ENCODE results near the gene LEUTX. TPM values are rescaled to one million over a fixed set of nuclear protein-coding genes. Genes with fewer than 3 reads are reported as not detected.
"Not testable (repeated sequence)": the region's sequence is repeated elsewhere in the genome, so short reads cannot be mapped to it uniquely, and the experiment has no call there.

The LEUTX gene
- total RNA-seq, 2 experiments from 2014 or later = not detected

- POLR2A ChIA-PET = no interaction called here
- TF ChIP-seq CTCF (IDR thresholded peaks at IDR 0.05) = no peak
Measured at GRCh38 chr19:39813264-39813993, 34.8 kb downstream of the LEUTX start.

DNA sequence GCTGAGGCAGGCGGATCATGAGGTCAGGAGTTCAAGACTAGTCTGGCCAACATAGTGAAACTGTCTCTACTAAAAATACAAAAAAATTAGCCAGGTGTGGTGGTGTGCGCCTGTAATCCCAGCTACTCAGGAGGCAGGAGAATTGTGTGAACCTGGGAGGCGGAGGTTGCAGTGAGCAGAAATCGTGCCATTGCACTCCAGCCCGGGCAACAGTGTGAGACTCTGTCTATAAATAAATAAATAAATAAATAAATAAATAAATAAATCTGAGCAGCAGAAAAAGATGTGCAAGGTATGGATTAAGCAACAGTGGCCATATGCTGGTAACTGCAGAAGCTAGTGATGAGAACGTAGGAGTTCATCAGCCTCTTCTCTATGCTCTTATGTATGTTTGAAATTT, 35.5 kb downstream of the LEUTX start:
- H3K9me3 Mint-ChIP-seq; H3K9me3 ChIP-seq (ENCODE audit: control insufficient read depth in 1 of 2, insufficient read depth in 1 of 2, low read length in 2 of 2); H3K27me3 ChIP-seq (ENCODE audit: control insufficient read depth in 1 of 2, insufficient read depth in 2 of 2, low read length in 2 of 2); DNase-seq; H3K4me3 Mint-ChIP-seq; H3K4me3 ChIP-seq (ENCODE audit: low read length); CTCF ChIA-PET; H3K4me1 ChIP-seq (ENCODE audit: insufficient read depth, low read length); ATAC-seq (ENCODE audit: poor library complexity); H3K27ac Mint-ChIP-seq; H3K4me1 Mint-ChIP-seq (ENCODE audit: low read depth); H3K27me3 Mint-ChIP-seq; H3K27ac ChIP-seq (ENCODE audit: low read depth in 1 of 2, low read length in 2 of 2); POLR2A ChIA-PET; intact Hi-C loops (cut with DNase I, micrococcal nuclease); H3K36me3 ChIP-seq (ENCODE audit: insufficient read depth, low read length): not testable (repeated sequence)
- peaks cover 19% of the 10 kb centered on the region for H3K36me3 Mint-ChIP-seq (ENCODE audit: low read depth)

More at GRCh38 chr19:39813264-39813993, 34.8 kb downstream of the LEUTX start:
- no peaks in the 10 kb centered on the region for H3K9me3 ChIP-seq (ENCODE audit: control insufficient read depth in 1 of 2, insufficient read depth in 1 of 2, low read length in 2 of 2)
- H3K4me3 ChIP-seq (ENCODE audit: low read length) = no peak overlapping the region
- Mint-ChIP-seq H3K9me3 (no peaks in the 10 kb centered on the region), H3K4me1 (ENCODE audit: low read depth) (no peaks in the 10 kb centered on the region), H3K4me3 (no peak overlapping the region), H3K36me3 (ENCODE audit: low read depth) (peaks cover 19% of the 10 kb centered on the region), H3K27me3 (no peaks in the 10 kb centered on the region), H3K27ac (no peak overlapping the region)
- H3K4me1 ChIP-seq (ENCODE audit: insufficient read depth, low read length) = no peaks in the 10 kb centered on the region
- H3K27me3 ChIP-seq (ENCODE audit: control insufficient read depth in 1 of 2, insufficient read depth in 2 of 2, low read length in 2 of 2) = no peaks in the 10 kb centered on the region
- DNase-seq (peak in 1 of 14 experiments; percentile 5), ATAC-seq (ENCODE audit: poor library complexity) (no peak)
- peaks cover 8% of the 10 kb centered on the region for H3K36me3 ChIP-seq (ENCODE audit: insufficient read depth, low read length)
- no peak overlapping the region for H3K27ac ChIP-seq (ENCODE audit: low read depth in 1 of 2, low read length in 2 of 2)
- intact Hi-C loops (cut with DNase I, micrococcal nuclease) = no loop called here
- CTCF ChIA-PET = no interaction called here

DNA sequence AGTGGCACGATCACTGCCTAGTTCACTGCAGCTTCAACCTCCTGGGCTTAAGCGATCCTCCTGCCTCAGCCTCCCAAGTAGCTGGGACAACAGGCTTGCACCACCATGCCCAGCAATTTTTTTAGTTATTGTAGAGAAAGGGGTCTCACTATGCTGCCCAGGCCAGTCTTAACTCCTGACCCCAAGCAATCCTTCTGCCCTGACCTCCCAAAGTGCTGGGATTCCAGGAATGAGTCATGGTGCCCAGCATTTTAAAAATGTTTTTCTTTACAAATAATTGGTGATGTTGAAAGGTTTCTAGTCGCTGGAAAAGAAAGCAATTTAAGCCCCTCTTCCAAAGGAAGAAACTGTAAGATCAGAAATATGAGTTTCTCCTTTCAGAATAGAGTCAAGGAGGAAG, 35.9 kb downstream of the LEUTX start:
- no peak overlapping the region for H3K27ac ChIP-seq (ENCODE audit: low read depth in 1 of 2, low read length in 2 of 2)
- TF ChIP-seq CTCF (IDR thresholded peaks at IDR 0.05) = no peak
- H3K9me3 ChIP-seq (ENCODE audit: control insufficient read depth in 1 of 2, insufficient read depth in 1 of 2, low read length in 2 of 2) = no peaks in the 10 kb centered on the region
- H3K27ac Mint-ChIP-seq = no peak overlapping the region
- peaks cover 19% of the 10 kb centered on the region for H3K36me3 Mint-ChIP-seq (ENCODE audit: low read depth)
- intact Hi-C loops (cut with DNase I, micrococcal nuclease) = no loop called here
- H3K4me1 ChIP-seq (ENCODE audit: insufficient read depth, low read length) = peaks cover 2% of the 10 kb centered on the region
- POLR2A ChIA-PET = interaction anchor here (0.6 kb wide), 1 partner anchor 276 kb away, joined by 3 read pairs; the partner anchor contains the start of gene ZNF780A
- no peaks in the 10 kb centered on the region for H3K9me3 Mint-ChIP-seq
- no peak overlapping the region for H3K4me3 ChIP-seq (ENCODE audit: low read length)
- no peaks in the 10 kb centered on the region for H3K27me3 Mint-ChIP-seq
- peaks cover 5% of the 10 kb centered on the region for H3K4me1 Mint-ChIP-seq (ENCODE audit: low read depth)
- no peak for DNase-seq
- H3K4me3 Mint-ChIP-seq = no peak overlapping the region
- H3K36me3 ChIP-seq (ENCODE audit: insufficient read depth, low read length) = peaks cover 8% of the 10 kb centered on the region
- H3K27me3 ChIP-seq (ENCODE audit: control insufficient read depth in 1 of 2, insufficient read depth in 2 of 2, low read length in 2 of 2) = no peaks in the 10 kb centered on the region
- no peak for ATAC-seq (ENCODE audit: poor library complexity)
- CTCF ChIA-PET = no interaction called here

Data from CD4-positive, alpha-beta T cell (primary cell).